Measurements from ENCODE around the gene VEGFA.

Gene VEGFA

GRCh38 chr6:43729537-43729936, 40.5 kb upstream of the VEGFA start:
- peaks cover 1% of the 10 kb centered on the region; the same call in 1 of the 2 replicates for H3K4me1 ChIP-seq (ENCODE audit: control insufficient read depth, insufficient read depth, low read length)
- DNase-seq (ENCODE audit: low read depth, low spot score): no peak
- no peaks in the 10 kb centered on the region for H3K27me3 ChIP-seq (ENCODE audit: control insufficient read depth, insufficient read depth, low read length)
- no peak overlapping the region for H3K27ac ChIP-seq (ENCODE audit: low read length)
- no peak overlapping the region for H3K4me3 ChIP-seq (ENCODE audit: low read length)
- no peaks in the 10 kb centered on the region for H3K36me3 ChIP-seq (ENCODE audit: control insufficient read depth, insufficient read depth, low read length)
- no peaks in the 10 kb centered on the region for H3K9me3 ChIP-seq (ENCODE audit: control insufficient read depth, insufficient read depth, low read length)
- WGBS (ENCODE audit: insufficient coverage, insufficient read length): no CpG with 5 or more reads among the region's 6 CpGs

GRCh38 chr6:43730634-43731033, 39.4 kb upstream of the VEGFA start:
- H3K27me3 ChIP-seq (ENCODE audit: control insufficient read depth, insufficient read depth, low read length): no peaks in the 10 kb centered on the region
- no peak overlapping the region for H3K4me3 ChIP-seq (ENCODE audit: low read length)
- no peaks in the 10 kb centered on the region for H3K36me3 ChIP-seq (ENCODE audit: control insufficient read depth, insufficient read depth, low read length)
- no peaks in the 10 kb centered on the region; the same call in 1 of the 2 replicates for H3K4me1 ChIP-seq (ENCODE audit: control insufficient read depth, insufficient read depth, low read length)
- DNase-seq (ENCODE audit: low read depth, low spot score): no peak
- no peak overlapping the region for H3K27ac ChIP-seq (ENCODE audit: low read length)
- H3K9me3 ChIP-seq (ENCODE audit: control insufficient read depth, insufficient read depth, low read length): no peaks in the 10 kb centered on the region

DNA sequence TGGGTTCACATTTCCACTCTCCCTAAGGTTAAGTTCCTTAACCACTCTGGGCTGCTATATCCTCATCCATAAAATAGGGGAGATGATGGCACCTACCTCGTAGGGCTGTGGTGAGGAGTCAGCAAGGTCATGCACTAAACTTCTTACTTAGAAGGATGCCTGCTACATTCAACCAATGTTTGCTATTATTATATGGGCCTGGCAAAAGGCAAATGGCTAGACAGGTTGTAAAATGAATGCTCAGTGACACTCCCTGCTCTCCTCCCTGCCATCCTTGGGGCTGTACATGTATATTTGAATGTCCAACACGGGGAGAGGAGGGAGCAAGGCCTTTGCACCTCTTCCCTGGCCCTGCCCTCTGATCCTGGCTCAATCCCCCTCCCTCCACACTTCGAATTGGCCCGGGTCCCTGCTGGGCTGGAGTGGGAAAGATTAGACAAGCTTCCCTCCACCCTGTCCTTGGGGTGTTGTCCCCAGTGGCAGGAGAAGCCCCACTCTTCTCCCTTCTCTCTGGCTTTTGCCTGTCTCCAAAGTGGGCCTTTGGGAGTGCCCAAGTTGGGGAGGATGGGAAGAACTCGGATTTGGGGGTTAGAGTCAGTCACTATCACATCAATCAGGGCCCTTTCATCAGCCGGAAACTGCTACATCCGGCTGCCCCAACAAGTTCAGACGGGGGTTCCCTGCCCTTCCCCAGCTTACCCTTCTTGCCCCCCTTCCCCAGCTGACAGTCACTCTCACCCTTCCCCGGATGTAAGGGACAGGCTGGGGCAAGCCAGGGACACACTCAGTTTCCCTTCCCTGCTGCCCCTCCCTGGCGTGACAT, 36.3 kb upstream of the VEGFA start:
- Histone ChIP-seq H3K27ac (ENCODE audit: low read length) (no peak overlapping the region), H3K36me3 (ENCODE audit: control insufficient read depth, insufficient read depth, low read length) (no peaks in the 10 kb centered on the region), H3K9me3 (ENCODE audit: control insufficient read depth, insufficient read depth, low read length) (no peaks in the 10 kb centered on the region), H3K27me3 (ENCODE audit: control insufficient read depth, insufficient read depth, low read length) (no peaks in the 10 kb centered on the region), H3K4me1 (ENCODE audit: control insufficient read depth, insufficient read depth, low read length) (peaks cover 2% of the 10 kb centered on the region), H3K4me3 (ENCODE audit: low read length) (no peak overlapping the region)
- DNase-seq (ENCODE audit: low read depth, low spot score): no peak
- no CpG with 5 or more reads among the region's 10 CpGs for WGBS (ENCODE audit: insufficient coverage, insufficient read length)

GRCh38 chr6:43734294-43734665, 35.7 kb upstream of the VEGFA start:
- Histone ChIP-seq H3K27me3 (ENCODE audit: control insufficient read depth, insufficient read depth, low read length) (no peaks in the 10 kb centered on the region), H3K27ac (ENCODE audit: low read length) (no peak overlapping the region), H3K9me3 (ENCODE audit: control insufficient read depth, insufficient read depth, low read length) (no peaks in the 10 kb centered on the region), H3K4me1 (ENCODE audit: control insufficient read depth, insufficient read depth, low read length) (peaks cover 2% of the 10 kb centered on the region), H3K4me3 (ENCODE audit: low read length) (no peak overlapping the region), H3K36me3 (ENCODE audit: control insufficient read depth, insufficient read depth, low read length) (no peaks in the 10 kb centered on the region)
- DNase-seq (ENCODE audit: low read depth, low spot score): no peak
- WGBS (ENCODE audit: insufficient coverage, insufficient read length): no CpG with 5 or more reads among the region's 3 CpGs

- Histone ChIP-seq H3K27me3 (ENCODE audit: control insufficient read depth, insufficient read depth, low read length) (no peaks in the 10 kb centered on the region), H3K4me1 (ENCODE audit: control insufficient read depth, insufficient read depth, low read length) (peaks cover 2% of the 10 kb centered on the region), H3K4me3 (ENCODE audit: low read length) (no peak overlapping the region), H3K36me3 (ENCODE audit: control insufficient read depth, insufficient read depth, low read length) (no peaks in the 10 kb centered on the region), H3K9me3 (ENCODE audit: control insufficient read depth, insufficient read depth, low read length) (no peaks in the 10 kb centered on the region), H3K27ac (ENCODE audit: low read length) (no peak overlapping the region)
- WGBS (ENCODE audit: insufficient coverage, insufficient read length): no CpG with 5 or more reads among the region's 2 CpGs
- no peak for DNase-seq (ENCODE audit: low read depth, low spot score)
Observed at GRCh38 chr6:43735642-43736199, 34.3 kb upstream of the VEGFA start.

GRCh38 chr6:43736211-43736786, 33.7 kb upstream of the VEGFA start:
- DNase-seq (ENCODE audit: low read depth, low spot score): no peak
- no peaks in the 10 kb centered on the region for H3K27me3 ChIP-seq (ENCODE audit: control insufficient read depth, insufficient read depth, low read length)
- peaks cover 2% of the 10 kb centered on the region for H3K4me1 ChIP-seq (ENCODE audit: control insufficient read depth, insufficient read depth, low read length)
- no peaks in the 10 kb centered on the region for H3K9me3 ChIP-seq (ENCODE audit: control insufficient read depth, insufficient read depth, low read length)
- H3K36me3 ChIP-seq (ENCODE audit: control insufficient read depth, insufficient read depth, low read length): no peaks in the 10 kb centered on the region
- no CpG with 5 or more reads among the region's 2 CpGs for WGBS (ENCODE audit: insufficient coverage, insufficient read length)
- no peak overlapping the region for H3K4me3 ChIP-seq (ENCODE audit: low read length)
- H3K27ac ChIP-seq (ENCODE audit: low read length): no peak overlapping the region

- Histone ChIP-seq H3K27ac (ENCODE audit: low read length) (no peak overlapping the region), H3K4me3 (ENCODE audit: low read length) (no peak overlapping the region), H3K27me3 (ENCODE audit: control insufficient read depth, insufficient read depth, low read length) (no peaks in the 10 kb centered on the region), H3K9me3 (ENCODE audit: control insufficient read depth, insufficient read depth, low read length) (no peaks in the 10 kb centered on the region), H3K36me3 (ENCODE audit: control insufficient read depth, insufficient read depth, low read length) (no peaks in the 10 kb centered on the region), H3K4me1 (ENCODE audit: control insufficient read depth, insufficient read depth, low read length) (peaks cover 2% of the 10 kb centered on the region)
- no CpG with 5 or more reads among the region's 2 CpGs for WGBS (ENCODE audit: insufficient coverage, insufficient read length)
- no peak for DNase-seq (ENCODE audit: low read depth, low spot score)
Observed at GRCh38 chr6:43736844-43737243, 33.2 kb upstream of the VEGFA start.

- Histone ChIP-seq H3K27ac (ENCODE audit: low read length) (no peak overlapping the region), H3K36me3 (ENCODE audit: control insufficient read depth, insufficient read depth, low read length) (no peaks in the 10 kb centered on the region), H3K4me1 (ENCODE audit: control insufficient read depth, insufficient read depth, low read length) (peaks cover 2% of the 10 kb centered on the region), H3K27me3 (ENCODE audit: control insufficient read depth, insufficient read depth, low read length) (no peaks in the 10 kb centered on the region), H3K9me3 (ENCODE audit: control insufficient read depth, insufficient read depth, low read length) (no peaks in the 10 kb centered on the region), H3K4me3 (ENCODE audit: low read length) (no peak overlapping the region)
- no CpG with 5 or more reads among the region's 15 CpGs for WGBS (ENCODE audit: insufficient coverage, insufficient read length)
- DNase-seq (ENCODE audit: low read depth, low spot score): no peak
Observed at GRCh38 chr6:43737272-43738081, 32.5 kb upstream of the VEGFA start.

GRCh38 chr6:43738267-43738676, 31.7 kb upstream of the VEGFA start:
- Histone ChIP-seq H3K4me3 (ENCODE audit: low read length) (no peak overlapping the region), H3K27ac (ENCODE audit: low read length) (no peak overlapping the region), H3K4me1 (ENCODE audit: control insufficient read depth, insufficient read depth, low read length) (peaks cover 2% of the 10 kb centered on the region), H3K9me3 (ENCODE audit: control insufficient read depth, insufficient read depth, low read length) (no peaks in the 10 kb centered on the region), H3K27me3 (ENCODE audit: control insufficient read depth, insufficient read depth, low read length) (no peaks in the 10 kb centered on the region), H3K36me3 (ENCODE audit: control insufficient read depth, insufficient read depth, low read length) (no peaks in the 10 kb centered on the region)
- no peak for DNase-seq (ENCODE audit: low read depth, low spot score)
- WGBS (ENCODE audit: insufficient coverage, insufficient read length): 100% methylated on average over 1 of the region's 3 CpGs

DNA sequence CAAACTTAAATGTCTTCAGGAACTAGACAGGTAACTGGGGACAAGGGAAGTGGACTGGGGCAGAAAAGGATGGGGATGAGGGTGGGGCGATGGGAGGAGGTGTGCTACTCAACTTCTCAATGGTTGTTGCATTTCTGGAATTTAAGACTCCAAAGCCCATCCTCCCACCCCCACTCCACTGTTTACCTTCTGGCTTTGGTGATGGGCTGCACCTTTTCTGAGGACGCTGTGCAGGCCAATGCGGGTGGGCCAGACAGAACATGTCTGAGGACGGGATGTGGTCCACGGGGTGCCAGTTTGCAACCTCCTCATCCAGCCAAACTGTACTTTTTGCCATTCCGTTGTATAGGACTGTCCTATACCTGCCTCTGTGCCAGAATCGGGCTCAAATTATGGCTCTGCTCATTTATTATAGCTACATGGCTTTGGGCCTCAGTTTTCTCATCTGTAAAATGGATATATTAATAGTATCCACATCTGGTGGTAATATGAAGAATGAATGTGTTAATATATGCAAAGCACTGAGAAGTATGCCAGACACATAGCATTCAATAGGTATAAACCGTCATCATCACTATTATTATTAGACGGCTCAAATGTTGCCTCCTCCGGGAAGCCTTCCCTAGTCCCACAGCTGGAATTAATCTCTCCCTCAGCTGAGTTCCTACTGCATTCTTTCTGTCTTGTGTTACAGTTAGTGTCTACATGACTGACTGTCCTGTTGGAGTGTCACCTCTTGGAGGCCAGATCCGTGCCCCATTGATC, 31.0 kb upstream of the VEGFA start:
- no peaks in the 10 kb centered on the region for H3K36me3 ChIP-seq (ENCODE audit: control insufficient read depth, insufficient read depth, low read length)
- H3K9me3 ChIP-seq (ENCODE audit: control insufficient read depth, insufficient read depth, low read length): no peaks in the 10 kb centered on the region
- peaks cover 2% of the 10 kb centered on the region for H3K4me1 ChIP-seq (ENCODE audit: control insufficient read depth, insufficient read depth, low read length)
- no CpG with 5 or more reads among the region's 11 CpGs for WGBS (ENCODE audit: insufficient coverage, insufficient read length)
- no peak for DNase-seq (ENCODE audit: low read depth, low spot score)
- H3K27ac ChIP-seq (ENCODE audit: low read length): no peak overlapping the region
- H3K27me3 ChIP-seq (ENCODE audit: control insufficient read depth, insufficient read depth, low read length): no peaks in the 10 kb centered on the region
- no peak overlapping the region for H3K4me3 ChIP-seq (ENCODE audit: low read length)

Data from iPS DF 6.9 (cell line).